H1 (cell line): Measurements from ENCODE around the gene NR2C2AP. TPM values are rescaled to one million over a fixed set of nuclear protein-coding genes. Genes with fewer than 3 reads are reported as not detected.

Experiments used
- GABPA ChIP-seq: IDR thresholded peaks from 2 replicates; pipeline ENCODE4 v1.6.1; 2011; ENCODE audit warnings: mild to moderate bottlenecking, low read length, moderate library complexity, borderline replicate concordance; ENCODE audit not compliant: insufficient read depth
- HDAC6 ChIP-seq: IDR thresholded peaks from one replicate; pipeline ENCODE4 v1.7.1; 2012; ENCODE audit warnings: low read depth, mild to moderate bottlenecking, inconsistent platforms, low read length, moderate library complexity
- KDM4A ChIP-seq: IDR thresholded peaks from one replicate; pipeline ENCODE4 v1.7.1; 2012; ENCODE audit warnings: low read depth, mild to moderate bottlenecking, moderate library complexity, low read length, inconsistent platforms; ENCODE audit not compliant: severe bottlenecking
- MAX ChIP-seq: IDR thresholded peaks from 2 replicates; pipeline ENCODE4 v1.6.1; 2012; ENCODE audit warnings: inconsistent platforms
- SIN3A ChIP-seq, 2 experiments: IDR thresholded peaks in 1 of 2; conservative IDR thresholded peaks in 1 of 2; 2 replicates each; pipeline ENCODE4 v1.6.1; 2011 to 2012; ENCODE audit warnings: low read length in 2 of 2, improper control_type of control experiment in 1 of 2, low read depth in 1 of 2, mild to moderate bottlenecking in 1 of 2
- TBP ChIP-seq: IDR thresholded peaks from 2 replicates; pipeline ENCODE4 v1.6.1; 2011; ENCODE audit warnings: low read depth, low read length, improper control_type of control experiment
- polyA plus RNA-seq, 7 experiments: library from polyadenylated mRNA; depleted of rRNA in 3 of 7; stranded (reverse) in 5 of 7; unstranded in 2 of 7; fragments of >200 nt in 5 of 7; fragments of 200-250 nt in 2 of 7; gene quantifications; 1 replicate in 5 of 7; 2 replicates in 1 of 7; 4 replicates in 1 of 7; pipeline versions ENCODE4 v1.2.1 to v1.2.3, GENCODE V29; 2011 to 2013; ENCODE audit warnings: missing spikeins in 2 of 7, mixed read lengths in 2 of 7
- total RNA-seq: library from RNA; stranded (reverse); fragmentation: NEBNext Ultra II Directional; extraction: Animal tissue kit (Norgen Biotek cat#: 25700); gene quantifications from 2 replicates; pipeline ENCODE4 v1.2.1, GENCODE V29; 2021

The NR2C2AP gene
- total and polyA plus RNA-seq, 2 of the 8 experiments (the other 6 are each of a cell fraction or from before 2014, with no cell fraction given), result 16.4 to 20.5 TPM

- TF ChIP-seq KDM4A (no peak), HDAC6 (no peak), MAX (no peak), SIN3A (conservative IDR thresholded peaks at IDR 0.05 in 1 of 2, IDR thresholded peaks at IDR 0.05 in 1 of 2; ENCODE audit: low read depth in 1 of 2, low read length in 2 of 2) (no peak), GABPA (no peak), TBP (no peak)
Measured at GRCh38 chr19:19170873-19171672, 32.1 kb downstream of the NR2C2AP start (continued).
